HG02938 (cell line): Measurements from ENCODE around the gene MAGI2.

Experiments
- ATAC-seq: cut with Tn5 transposase; IDR thresholded peaks from one replicate; pipeline ENCODE4 v1.9.1; 2021; ENCODE audit warnings: mild to moderate bottlenecking, moderate library complexity; ENCODE audit not compliant: unreplicated experiment

MAGI2 gene

DNA sequence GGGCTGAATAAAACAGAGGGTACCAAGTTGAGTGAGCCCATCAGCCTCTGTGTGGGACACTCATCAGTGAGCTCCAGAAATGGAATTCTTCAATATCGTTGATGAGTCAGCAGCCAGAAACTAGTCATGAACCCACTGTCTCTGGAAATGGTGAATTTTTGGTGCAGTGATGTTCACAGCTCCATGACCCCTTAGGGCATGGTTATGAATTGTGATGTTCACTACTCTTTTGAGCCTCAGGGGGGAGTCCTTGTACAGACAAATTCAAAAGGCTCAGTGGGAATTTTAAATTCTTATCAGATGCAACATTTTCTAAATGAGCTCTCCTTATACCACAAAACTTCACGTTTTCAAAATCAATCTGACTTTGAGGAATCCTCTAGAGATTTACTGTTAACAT, 1319.2 kb downstream of the MAGI2 start:
- ATAC-seq, result no peak

DNA sequence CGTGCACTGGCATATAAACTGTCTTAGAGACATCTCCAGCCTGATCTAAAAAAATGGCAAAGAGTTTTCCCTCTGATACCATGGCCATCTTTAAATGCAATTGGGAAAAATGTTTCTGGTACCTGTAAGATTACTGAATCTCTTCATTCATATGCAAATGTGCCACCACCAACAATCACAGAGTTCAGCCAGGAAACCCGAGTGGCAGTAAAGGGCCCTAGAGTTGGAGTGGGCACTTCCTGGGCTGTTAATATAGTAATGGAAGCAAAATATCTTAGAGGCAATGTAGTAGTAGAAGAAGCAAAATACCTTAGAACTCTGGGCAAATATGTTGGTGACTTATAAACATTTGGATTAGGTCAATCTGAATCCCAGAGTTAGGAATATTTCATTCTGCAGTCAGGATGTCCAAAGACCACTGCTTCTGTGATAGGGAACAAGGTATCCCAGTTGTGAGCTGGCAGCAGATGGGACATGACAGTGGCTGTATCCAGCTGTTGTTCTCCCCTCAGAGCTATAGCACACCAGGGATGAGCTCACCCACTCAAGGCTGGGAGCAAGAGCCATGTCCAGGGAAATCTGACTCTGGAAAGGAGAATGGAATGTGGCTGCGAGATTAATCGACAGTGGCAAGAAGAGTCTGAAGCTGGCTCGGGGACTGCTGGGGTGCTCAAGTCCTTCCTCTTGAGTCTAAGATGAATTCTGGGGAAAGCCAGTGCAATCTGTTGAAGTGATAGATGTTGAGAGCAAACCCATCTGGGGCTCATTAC, 1322.8 kb downstream of the MAGI2 start:
- no peak for ATAC-seq

DNA sequence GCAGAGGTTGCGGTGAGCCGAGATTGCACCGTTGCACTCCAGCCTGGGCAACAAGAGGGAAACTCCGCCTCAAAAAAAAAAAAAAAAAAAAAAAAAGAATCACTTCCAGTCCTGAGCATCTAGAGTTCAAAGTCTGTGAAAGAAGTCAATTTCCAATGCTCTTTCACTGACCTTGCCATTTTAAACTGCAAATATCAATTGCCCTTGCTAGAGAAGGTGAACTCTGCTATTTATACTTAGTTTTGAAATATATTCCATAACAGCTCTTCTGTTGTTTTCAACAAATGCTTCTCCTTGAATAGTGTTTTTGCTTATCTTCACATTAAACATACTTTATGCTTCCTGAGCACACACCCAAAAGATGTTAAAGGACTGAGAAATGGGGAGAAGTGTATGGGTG, 1323.6 kb downstream of the MAGI2 start:
- no peak for ATAC-seq

DNA sequence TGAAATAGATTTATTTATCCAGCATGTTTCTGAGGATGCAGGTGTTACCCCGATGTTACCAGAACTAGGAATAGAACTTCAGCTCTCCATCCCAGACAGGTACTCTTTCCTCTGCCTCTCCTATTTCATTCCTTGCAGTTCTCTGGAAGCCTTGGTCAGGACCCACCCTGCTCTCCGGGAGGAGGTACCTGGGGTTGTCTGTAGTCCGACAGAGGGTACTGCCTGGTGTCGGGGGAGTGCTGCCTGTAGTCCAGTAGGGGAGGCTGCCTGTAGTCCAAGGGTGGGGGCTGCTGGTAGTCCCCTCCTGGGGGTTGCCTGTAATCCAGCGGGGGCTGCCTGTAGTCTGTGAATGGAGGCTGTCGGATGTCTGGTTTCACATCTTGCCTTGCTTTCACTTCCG, 1326.5 kb downstream of the MAGI2 start:
- no peak for ATAC-seq

DNA sequence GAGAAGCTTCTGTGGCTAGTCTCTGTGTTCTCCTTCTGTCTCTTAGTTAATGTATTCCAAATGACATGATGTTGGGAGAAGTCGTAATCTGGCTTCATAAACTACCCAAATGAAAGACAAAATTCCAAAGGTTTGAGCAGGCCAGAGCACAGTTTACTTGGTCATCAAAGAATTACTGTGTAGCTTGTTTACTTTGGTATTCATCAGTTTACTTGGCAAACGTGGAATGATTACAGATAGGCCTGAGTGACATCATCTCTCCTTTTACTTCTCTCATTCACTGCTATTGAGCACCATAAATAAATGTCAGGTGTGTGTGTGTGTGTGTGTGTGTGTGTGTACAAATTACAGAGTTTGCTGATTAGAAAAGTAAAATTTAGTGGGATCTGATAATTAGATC, 1327.6 kb downstream of the MAGI2 start:
- no peak for ATAC-seq

DNA sequence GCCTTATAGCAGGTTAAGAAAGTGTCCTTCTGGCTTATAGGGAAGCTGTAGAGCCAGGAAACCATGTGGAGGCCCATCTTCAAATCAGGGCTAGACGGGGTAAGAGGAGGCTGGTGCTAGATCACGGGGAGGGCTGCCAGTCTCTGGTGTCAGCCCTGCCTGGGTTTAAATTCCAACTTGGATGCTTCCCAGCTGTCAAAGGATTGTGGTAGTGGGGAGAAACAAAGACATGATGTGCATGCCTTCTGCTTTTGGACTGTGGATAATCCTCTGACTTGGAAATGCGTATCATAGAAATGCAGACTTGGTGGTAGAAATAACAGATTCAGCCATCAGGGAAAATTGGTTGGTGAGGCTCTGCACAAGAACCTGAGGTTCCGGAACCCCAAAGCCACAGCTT, 1329.3 kb downstream of the MAGI2 start:
- no peak for ATAC-seq

DNA sequence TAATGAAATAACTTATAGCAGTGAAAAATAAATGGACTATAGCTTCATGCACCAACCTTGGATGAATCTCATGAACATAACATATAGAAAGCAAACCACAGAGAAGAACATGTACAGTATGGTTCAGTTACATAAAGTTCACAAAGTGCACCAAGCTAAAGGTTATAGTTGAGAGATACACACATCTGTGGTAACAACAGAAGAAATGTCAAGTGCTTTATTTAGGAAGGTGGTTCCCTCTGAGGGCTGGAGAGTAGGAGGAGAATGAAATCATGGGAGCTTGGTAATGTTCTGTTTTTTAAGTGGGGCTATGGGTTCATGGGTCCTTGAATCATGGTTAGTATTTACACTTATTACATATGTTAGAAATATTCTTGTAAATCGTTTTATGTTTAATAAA, 1331.6 kb downstream of the MAGI2 start:
- ATAC-seq, result no peak

DNA sequence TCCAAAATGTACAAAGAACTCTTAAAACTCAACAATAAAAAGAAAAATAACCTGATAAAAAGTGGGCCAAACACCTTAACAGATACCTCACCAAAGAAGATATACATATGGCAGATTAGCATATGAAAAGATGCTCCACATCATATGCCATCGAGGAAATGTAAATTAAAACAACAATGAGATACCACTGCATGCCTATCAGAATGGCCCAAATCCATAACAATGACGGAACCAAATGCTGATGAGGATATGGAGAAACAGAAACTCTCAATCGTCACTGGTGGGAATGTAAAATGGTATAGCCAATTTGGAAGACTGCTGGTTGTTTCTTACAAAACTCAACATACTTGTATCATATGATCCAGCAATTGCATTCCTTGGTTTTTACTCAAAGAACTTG, 1335.0 kb downstream of the MAGI2 start:
- ATAC-seq, result no peak

DNA sequence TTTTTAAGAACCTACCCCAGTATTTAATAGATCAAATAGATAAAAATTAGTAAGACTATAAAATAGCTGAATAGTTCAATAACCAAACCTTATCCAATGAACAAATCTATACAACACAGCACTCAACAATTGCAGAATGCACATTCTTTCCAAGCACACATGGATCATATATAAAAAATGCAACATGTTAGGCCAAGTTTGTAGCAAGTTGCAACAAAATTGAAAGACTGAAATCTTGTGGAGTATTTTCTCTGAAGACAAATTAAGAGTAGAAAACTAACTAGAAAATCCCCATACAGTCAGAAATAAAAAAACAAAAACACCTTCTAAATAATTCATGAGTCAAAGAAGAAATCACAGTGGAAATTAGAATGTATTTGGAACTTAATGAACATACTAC, 1337.6 kb downstream of the MAGI2 start:
- ATAC-seq, result no peak

DNA sequence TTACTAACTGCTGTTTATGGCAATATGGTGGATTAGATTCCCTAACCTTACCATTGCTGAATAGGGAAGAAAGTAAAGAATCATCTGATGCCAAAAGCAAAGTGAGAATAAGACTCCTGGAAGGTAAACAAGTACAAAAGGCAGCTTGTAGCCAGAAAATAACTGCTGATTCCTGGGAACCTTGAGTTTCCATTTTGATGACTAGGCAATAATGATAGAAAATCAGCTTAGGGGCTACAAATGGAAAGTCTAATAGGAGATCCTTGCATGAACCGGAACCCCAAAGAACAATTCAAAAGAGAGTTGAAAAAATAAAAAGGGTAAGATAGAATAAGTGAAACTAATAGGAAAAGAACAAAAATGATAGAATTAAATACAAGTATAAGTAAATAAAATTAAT, 1338.5 kb downstream of the MAGI2 start:
- ATAC-seq, result no peak

DNA sequence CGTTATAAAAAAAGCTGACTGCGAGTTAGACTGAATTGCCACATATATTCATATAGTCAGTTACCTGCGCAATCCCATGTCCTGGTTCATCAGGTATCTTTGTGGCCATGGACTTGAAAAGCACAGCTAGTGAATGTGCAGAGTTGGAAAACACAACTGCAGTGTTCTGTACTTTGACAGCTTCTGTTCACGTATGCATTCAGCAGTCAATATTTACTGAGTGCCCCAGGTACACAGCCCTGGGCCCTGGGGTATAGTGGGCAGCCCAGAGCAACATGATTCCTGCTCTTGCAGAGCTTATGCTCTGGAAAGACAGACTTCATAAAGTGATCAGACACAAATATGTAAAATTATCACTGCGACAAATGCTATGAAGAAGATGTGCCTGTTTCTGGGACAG, 1341.0 kb downstream of the MAGI2 start:
- no peak for ATAC-seq

DNA sequence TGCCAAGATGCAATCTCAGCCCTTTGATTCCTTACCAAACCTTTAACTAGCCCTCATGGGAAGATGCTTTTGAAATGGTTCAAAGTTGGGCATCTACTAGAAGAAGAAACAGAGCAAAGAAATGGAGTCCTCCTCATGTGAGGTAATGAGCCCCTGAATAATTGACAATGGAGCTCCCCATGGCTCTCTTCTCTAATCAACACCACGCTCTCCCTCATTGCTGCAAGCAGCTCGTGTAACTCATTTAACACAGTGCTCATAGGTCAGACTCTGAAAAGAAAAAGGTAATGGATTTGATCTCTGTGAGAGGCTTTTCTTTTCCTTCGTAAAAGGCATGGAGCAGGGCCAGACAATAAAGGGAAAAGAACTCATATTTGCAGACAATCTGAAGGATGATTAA, 1342.1 kb downstream of the MAGI2 start:
- ATAC-seq, result no peak

DNA sequence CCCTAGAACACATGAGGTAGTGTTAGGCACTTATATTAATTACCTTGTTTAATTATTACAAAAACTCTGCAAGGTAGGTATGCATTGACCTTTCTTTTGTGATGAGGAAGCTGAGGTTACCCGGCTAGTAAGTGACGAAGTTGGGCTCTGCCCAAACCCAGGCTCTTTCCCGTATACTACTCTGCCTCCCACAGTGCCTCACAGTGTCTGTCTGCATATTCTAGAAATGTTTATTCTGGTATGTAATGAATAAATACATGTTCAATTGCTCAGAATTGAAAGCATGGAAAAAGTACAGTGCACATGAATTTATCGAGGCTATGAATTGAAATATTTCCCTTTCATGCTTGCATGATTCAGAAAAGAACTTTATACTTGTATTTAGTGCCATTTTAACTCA, 1350.0 kb downstream of the MAGI2 start:
- no peak for ATAC-seq

DNA sequence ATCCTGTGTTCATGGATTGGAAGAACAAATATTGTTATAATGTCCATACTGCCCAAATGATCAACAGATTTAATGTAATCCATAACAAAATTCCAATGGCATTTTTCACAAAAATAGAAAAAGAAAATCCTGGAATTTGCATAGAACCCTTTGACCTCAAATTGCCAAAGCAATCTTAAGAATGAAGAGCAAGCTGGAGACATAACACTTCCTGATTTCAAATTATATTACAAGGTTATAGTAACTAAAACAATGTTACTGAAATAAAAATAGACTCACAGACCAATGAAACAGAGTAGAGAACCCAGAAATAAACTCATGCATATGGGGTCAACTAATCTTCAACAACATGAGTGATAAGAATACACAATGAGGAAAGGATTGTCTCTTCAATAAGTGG, 1352.4 kb downstream of the MAGI2 start:
- no peak for ATAC-seq

DNA sequence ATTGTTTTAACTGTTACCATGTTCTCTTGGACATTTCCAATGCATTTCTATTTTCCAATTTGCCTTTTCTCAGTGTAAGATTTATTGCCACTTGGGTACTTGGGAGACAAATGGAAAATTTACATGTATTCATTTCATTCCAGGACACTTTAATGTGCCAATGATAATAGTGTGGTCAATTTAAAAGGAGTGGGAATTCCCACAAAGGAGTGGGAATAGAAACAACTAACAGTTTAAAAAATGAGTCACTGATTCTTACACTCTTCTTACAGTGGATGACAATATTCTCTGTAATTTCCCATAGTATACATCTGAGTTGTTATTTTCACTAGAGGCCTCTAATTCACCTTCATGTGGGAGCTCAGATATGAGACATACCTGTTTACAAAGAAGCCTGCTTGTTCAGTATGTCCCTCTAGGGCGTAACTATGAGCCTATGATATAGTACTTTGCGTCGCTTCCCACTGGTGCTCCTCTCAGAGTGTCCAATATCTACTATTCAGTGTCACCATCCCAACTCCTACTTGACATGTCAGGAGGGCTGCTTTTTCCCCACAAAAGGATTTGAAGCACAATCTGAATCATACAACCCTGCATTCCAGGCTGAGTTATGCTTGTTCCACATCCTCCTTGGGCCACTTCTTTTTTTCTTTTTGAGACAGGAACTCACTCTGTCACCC, 1353.6 kb downstream of the MAGI2 start:
- ATAC-seq, result no peak

DNA sequence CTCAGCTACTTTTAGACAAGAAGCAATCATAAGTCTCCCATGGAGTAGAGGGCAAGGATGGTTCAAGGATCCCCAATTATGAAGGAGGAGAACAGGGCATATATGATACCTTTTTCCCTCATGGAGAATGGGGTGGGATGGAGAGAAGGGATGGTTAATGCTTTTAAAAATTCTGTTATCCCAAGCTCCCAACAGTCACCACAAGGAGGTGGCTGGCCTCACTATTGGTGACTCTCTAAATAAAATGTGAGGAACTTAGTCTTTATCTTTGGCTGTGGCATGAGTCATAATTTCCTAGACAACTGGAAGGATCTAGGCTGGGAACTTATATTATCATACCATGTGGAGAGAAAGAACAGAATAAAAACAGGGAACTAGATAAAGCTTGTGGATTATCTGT, 1357.9 kb downstream of the MAGI2 start:
- ATAC-seq, result no peak

DNA sequence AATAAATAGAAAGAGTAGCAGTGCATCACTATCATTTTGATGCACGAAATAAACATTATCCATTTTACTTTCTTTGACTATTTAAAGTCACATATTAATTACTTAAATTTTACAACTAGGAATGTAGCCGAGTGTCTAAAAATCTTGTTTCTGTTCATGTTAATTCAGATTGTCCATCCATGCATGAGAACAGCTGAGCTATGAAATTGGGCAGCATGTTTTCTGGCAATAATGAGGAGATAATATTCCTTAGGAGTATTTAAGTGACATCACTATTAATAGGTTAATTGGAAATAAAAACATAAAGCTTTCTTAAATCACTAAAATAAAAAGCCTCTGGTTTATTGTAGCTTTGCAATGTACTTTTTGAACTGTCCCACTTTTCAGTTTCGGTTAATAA, 1361.1 kb downstream of the MAGI2 start:
- ATAC-seq, result no peak

DNA sequence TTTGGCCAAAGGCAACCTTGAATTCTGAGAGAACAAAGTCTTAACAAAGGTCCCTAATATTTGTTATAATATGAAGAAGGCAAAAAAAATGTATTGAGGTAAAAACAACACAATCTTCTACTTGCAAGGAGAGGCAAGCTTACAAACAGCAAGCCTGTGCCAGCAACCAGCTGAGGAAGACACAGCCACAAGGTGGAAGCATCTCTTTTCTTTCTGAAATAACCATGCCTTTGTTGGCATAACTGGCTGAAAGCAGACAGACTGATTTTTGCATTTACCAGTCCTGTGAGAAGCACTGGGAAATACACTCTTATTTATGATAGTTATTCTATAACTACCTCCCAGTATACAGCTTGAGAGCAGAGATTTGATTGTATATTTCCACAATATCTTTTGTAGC, 1362.9 kb downstream of the MAGI2 start:
- no peak for ATAC-seq

DNA sequence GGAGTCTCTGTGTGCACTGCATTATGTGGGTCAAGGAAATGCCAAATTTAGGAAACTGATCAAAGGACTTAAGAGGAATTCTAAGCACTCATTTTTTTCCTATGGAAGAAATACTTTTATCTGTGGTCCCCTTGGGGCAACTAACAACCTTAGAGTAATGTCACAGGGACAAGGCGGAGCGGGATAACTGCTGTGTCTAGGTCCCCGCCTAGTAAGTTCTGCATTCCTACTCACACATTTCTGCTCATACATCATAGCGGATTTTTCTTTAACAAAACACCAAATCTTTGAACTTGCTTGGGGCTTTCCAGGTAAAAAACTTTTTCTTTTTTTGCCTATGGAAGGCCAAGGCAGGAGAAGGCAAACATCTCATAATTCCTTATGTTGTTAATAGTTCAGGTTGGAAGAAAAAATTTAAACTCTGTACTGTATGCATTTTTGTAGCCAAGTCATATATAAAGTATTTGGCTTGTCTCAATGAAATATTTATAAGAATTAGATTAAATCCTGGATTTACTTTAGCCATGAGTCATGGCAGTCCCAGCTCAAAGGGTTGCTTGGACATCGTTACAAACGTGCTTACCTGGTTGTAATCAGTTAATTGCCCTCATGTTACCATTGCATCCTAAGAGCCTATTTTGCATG, 1369.9 kb downstream of the MAGI2 start:
- ATAC-seq, result no peak

DNA sequence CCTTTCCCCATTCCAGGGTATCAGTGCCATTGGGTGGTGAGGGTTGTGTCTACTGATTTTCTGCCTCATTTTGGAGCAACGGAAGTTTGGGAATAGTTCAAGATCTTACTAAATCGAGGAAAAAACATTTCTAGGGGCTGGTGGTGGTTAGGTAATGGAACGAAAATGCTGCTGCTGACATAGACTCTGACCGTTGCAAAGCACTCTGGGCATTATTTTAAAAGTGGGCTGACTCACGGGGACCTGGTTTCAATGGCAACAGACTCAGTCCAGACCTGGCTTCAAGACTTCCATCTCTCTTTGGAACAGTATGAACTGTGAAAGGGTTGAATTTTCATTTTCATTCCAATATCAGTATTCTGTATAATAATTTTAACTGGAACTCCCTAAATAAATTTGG, 1370.9 kb downstream of the MAGI2 start:
- ATAC-seq, result no peak

DNA sequence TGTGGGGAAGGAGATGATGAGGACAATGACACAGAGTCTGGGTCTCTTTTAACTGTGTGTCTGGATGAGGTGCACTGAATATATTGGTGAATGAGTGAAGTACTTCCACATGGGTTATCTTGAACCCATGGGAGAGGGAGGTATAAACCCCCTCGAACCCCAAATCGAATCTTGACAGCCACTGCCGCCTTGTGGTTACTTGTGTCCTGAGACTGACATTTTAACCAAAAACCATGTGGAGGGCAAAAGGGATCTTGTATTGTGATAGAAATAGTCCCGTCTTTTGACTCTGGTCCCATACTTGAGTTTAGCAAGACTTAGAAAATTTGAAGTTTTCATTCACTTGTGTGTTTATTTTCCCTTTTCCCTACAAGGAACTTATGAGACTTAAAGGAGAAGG, 1371.6 kb downstream of the MAGI2 start:
- ATAC-seq, result no peak

DNA sequence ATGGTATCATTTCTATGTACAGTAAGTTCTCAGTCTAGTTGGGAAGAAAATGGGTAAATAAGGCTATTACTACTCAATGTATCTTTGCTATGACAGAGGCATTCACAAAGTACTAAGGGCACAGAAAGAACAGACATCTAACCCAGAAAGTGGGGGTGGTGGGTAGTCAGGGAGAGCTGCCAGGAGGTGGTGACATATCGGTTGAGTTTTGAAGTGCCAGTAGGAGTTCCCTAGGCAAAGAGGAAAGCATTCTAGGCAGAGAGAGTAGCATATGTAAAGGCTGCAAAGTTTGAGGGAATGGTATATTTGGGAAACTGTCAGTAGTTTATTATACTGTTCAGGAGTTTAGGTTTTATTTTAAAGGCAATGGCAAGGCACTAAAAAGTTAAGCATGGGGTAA, 1372.1 kb downstream of the MAGI2 start:
- ATAC-seq, result no peak
